Measurements from ENCODE around the gene SPA17.

Gene SPA17

DNA sequence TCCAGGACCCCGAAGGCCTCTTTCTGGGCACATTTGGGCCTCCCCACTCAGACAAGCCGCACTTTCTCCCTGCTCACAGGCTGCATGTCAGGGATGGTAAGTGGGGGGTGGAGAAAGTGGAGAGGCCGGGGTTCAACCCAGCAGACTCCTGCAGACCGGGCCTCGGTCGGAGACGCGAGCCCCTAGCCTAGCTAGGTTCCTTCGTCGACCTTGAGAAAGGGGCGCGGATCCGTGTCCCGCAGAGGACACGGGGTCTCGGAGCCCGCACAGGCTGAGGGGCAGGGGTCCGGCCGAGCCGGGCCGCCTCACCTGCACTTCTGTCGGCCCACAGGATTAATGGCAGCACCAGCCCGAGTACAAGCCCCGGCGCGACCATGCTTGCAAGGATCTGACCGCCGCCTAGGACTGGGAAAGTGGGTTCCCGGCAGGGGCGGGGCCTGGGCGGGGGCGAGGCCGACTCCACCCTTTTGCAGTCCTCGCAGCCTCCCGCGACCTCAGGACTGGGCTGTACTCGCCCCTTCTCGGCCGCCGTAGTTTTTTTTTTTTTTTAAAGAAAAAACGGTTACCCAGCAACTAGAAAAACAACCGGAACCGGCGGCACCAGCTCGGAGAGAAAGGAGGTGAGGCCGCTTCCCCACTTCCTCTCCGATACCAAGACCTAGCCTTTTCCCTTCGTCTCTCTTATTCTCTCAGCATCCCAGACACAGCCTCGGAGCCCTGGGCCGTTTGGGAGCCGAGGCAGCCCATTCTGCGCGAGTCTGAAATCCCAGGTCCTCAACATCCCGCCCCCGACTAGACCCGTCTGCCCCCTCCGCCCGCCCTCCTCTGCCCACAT, at the start of gene SPA17, which contains the start of gene SIAE:
Gene SPA17 (plus strand): TSS at position 572 of the 835 bp plus-strand sequence. CDS start 1,361 bp downstream, outside the sequence.
Gene SIAE (minus strand): TSS at position 407 of the 835 bp plus-strand sequence. CDS start 31 bp downstream, at position 376.
- DNase-seq (ENCODE audit: low read depth), result peak; percentile 95

DNA sequence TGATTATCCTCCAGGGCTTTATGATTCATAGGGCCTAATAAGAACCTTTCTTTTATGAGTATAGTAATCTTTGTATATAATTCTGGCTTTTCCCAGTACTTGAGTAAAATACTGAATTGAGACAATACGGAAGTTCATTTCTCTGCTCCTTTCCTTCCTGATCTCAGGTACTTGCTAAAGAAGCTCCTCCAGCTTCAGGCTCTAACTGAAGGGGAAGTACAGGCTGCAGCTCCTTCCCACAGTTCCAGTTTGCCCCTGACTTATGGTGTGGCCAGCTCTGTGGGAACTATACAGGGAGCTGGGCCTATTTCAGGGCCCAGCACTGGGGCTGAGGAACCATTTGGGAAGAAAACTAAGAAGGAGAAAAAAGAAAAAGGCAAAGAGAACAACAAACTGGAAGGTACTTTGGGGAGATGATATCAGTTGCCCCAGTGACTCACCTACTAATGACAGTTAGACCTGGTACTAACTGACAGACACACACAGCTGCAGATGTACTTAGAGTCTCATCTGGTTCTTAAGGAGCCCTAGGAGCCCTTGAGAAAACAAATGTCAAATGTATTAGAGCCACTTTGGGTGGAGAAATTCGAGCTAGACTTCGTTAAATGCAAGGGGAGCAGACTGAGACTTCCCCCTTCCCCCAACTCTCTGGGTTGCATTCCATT, 48.1 kb upstream of the SPA17 start:
- no peak for DNase-seq (ENCODE audit: low read depth)

DNA sequence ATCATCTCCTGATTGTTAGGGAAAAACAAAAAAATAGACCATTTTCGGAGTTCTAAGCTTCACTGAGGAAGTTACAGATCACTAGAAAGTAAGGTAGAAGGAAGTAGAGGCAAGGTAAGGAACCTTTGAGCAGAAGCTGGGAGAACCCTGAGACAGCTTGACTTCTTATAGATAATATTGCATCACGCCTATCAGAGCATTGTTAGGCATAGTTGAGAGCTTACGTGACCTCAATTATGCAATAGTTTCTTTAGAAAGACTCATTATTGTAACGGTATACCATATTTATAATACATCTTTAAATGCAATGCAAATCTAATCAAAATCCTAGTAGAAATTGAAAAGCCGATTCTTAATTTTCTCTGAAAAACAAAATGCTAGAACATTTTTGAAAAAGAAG, 46.2 kb upstream of the SPA17 start:
- DNase-seq (ENCODE audit: low read depth), result peak; percentile 25

DNA sequence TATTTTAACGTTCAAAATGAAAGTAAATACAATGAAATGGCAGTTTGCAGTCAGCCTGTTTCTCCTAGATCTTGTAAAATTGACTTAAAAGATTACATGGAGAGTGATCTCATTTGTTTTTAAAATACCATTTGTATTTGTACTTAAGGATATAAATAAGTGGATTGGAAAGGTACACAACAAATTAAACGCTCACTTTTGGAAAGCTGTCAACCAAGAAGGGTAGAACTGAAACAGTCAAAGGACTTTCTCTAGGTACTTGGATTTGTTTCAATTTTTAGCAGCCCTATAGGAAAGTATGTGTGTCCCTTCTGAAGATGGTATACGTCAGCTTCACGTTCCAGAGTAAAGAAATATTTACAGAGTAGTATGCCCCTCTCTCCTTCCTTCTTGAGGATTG, 43.7 kb upstream of the SPA17 start:
- no peak for DNase-seq (ENCODE audit: low read depth)

DNA sequence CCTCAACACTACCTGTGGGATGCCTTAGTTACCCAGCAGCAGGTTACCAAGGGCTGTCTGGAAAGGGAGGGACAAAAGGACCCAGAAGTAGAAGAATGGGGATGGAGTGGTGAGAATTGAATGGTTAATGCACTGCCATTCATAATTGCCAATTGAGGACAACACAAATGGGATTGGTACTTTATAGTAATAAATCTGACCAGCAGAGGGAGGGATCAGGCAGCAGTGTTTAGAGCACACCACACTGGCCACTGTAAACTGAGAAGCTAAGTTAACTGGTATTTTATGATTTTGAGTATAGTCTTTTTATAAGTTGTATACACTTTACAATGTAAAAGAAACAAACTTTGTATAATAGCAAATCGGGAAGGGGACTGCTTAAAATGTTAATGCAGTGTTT, 40.3 kb upstream of the SPA17 start:
- DNase-seq (ENCODE audit: low read depth), result no peak

DNA sequence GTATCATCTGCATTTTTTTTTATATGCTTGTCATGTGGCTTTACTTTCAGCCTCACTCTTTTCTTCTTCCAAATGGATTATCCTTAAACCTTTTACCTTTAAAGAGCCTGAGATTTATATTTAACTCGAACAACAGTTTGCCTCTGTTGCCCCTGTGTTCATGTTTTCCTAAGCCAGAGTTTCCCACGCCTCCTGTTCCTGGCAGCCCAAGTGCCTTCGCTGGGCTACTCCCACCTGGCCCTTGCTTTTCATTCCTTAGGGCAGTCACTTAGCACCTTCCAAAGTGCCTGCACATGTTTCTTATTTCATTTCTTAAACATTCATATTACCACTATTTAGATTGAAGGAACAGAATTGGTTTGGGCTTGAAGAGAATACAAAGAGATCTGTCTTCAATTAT, 37.8 kb upstream of the SPA17 start:
- no peak for DNase-seq (ENCODE audit: low read depth)

DNA sequence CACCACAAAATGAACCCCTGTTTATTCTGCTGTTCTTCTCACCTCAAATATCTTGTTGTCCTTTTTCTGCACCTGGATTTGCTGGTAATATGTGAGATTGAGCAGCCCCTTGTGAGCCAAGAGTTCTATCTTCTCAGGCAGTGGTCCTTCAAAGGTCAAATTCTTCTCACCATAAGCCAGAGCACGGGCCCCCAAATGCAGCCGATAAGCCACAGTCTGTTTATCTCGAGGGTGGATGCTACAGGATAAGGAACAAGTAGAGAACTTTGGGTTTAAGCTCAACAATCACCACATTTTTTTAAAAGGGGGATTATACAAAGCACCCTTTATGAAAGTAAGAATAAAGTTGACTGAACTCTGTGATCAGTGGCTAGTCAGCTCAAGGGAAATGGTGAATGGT, 35.2 kb upstream of the SPA17 start:
- DNase-seq (ENCODE audit: low read depth), result no peak

DNA sequence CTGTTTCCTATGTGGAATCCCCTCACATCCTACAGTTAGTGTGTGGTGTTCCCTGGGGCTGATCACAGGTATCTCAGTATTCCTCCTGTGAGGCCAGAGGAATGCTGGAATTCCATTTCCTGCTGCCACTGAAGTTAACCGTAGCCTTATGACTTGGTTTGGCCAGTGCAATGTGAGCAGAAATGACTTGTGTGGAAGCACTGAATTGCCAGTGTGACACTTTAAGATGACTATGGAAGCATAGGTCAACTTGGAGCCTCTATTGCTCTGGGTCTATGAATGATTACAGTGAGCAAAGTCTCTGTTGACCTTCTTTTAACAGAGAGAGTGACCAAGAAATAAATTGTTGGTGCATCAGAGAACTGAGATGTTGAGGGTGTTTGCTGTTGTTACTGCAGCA, 34.5 kb upstream of the SPA17 start:
- DNase-seq (ENCODE audit: low read depth), result no peak

DNA sequence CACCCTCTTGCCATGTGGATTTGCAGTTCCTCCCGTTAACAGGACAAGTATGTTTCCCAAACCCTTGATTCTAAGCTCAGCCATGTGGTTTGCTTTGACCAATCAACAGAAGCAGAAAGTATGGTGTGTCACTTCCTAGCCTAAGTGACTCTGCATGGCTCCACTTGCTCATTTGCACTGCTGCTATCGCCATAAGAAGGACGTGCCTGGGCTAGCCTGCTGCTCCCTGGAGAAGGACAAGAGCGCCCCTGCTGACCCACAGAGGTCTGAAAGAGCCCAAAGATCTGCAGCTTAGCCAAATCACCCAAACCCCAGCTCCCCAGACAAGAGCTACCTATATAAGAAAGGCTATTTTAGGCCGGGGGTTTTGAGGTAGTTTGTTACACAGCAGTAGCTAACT, 33.0 kb upstream of the SPA17 start:
- peak; percentile 2 for DNase-seq (ENCODE audit: low read depth)

DNA sequence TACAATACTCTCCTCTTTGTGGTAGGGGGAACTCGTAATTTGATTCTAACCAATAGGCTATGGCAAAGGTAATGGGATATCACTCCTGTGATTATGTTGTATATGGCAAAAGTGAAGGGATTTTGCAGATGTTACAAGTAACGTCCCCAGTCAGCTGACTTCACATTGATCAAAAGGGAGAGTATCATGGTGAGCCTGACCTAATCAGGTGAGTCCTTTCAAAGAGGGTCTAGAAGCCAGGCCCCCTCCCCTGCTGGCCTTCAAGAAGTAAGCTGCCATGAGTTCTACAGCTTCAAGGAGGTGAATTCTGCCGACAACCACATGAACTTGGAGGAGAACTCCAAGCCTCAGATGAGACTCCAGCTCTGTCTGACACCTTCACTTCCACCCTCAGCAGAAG, 31.1 kb upstream of the SPA17 start:
- no peak for DNase-seq (ENCODE audit: low read depth)

DNA sequence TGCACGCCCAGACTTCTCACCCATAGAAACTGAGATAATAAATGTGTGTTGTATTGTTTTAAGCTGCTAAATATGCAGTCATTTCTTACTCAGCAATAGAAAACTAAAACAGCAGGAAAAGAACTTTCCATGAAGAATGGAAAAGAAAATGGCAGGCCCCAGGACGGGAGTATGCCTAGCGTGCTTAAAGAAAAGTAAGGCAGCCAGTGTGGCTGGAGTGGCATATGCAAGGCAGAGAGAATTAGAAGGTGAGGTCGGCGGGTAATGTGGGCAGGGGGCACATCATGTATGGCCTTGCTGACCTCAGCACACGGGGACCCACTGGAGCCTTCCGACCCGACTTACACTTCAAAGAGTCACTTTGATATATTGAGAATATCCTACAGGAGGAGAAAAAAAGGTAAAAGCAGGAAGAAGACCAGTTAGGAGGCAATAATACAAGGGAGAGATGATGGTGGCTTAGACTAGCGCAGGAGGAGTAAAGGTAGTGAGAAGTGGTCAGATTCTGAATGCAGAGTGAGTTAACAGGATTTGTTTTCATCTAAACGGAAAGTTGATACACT, 30.6 kb upstream of the SPA17 start:
- no peak for DNase-seq (ENCODE audit: low read depth)

DNA sequence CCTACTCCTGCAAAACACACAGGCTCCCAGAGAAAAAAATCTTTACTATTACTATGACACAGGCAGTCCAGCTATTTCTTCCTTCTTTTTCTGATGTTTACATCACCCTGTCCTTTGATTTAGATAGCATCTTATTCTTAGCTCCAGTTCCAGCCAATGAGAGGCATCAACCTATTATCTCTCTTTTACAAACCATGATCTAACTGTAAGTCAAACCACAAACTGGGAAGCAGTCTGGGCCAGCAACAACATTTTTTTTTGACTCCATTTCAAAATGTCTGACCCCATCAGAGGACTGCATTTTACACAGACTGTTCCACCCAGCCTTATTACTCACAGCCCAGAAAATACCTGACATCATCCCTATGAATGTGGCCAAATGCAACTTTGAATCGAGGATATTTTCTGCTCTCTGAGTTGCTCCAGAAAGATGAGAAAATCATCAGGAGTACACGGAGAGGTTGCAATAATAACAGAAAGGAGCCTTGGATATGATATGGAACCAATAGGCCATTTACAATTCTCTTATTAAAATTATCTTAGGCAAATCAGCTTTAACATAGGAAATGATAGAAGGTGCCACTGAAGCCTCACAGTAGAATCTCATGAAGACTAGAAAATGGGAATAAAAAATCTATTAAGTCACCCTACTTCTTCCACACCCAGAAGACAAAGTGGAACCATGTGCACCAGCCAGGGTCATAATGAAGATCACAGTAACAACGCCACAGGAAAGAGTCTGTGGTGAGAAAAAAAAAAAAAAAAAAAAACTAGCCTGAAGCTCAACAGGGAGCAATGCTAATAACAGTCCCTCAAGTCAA, 29.9 kb upstream of the SPA17 start:
- DNase-seq (ENCODE audit: low read depth), result peak; percentile 96

DNA sequence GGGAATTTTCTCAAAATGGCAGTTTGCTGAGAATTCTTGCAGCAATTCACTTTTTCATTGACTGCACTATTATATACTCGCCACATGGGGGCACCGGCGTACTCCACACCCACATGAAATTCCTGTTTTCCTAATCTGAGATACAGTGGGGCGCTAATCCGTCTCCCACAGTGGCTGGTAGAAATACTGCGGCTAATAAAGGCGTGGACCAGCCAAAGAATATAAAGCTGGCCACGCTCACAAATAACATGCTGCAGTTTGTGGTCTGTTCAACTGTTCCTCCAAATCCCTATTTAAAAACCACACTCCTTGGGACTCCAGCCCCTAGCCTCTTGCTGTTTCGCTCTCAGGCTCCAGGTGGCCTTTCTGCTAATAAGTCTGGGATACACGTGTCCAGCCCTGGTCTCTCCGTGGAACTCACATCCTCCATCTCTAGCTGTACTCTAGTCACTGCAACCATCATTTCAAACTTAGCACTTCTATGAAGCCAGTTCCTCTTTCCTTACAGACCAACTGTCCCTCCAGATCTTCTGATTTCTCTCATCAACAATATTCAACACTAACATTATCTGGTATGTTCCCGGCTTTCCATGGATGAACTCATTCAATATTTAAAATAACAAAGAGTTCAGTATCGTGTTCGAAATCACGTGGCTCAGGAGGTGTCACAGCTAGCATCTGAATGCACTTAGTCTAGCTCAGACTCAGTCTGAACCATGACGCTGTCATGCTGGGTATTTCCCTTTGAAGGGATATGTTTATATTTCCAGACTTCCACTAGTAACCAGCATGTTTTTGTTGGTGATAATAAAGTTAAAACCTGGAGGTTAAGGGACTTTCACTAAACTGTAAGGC, 29.1 kb upstream of the SPA17 start:
- DNase-seq (ENCODE audit: low read depth), result peak; percentile 78

DNA sequence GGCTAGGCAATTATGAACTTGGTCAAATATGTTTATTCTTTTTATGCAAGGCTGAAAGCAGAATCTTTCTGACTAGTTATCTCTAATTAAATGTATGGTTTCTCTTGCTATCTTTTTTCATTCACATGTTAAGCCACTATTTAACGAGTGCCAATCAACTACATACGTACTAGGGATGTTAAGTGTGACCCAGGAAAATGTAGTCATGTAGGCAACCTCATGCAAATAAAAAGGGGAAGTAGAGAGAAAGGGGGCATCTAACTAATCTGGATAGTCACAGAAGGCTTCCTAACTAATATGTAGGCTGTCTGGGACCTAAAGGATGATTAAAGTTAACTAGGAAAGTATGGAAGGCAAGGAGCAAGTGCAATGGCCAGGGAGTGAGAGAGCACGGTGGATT, 27.6 kb upstream of the SPA17 start:
- DNase-seq (ENCODE audit: low read depth), result no peak

DNA sequence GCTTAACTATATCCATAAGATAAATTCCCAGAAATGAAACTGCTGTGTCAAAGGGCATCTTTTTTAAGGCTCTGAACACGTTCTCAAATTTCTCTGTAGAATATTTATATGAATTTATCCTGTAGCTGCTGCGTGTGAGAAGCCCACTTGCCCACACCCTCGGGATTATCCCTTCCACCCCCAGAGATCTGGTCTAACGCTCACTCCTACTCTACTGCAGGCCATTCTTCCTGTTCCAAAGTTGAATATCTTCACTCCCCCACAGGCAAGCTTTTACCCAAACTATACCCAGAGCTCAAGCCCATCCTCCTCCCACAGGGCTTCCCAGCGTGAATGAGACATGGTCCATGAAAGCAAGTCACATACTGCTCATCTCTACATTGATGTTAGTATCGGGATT, 25.1 kb upstream of the SPA17 start:
- no peak for DNase-seq (ENCODE audit: low read depth)

DNA sequence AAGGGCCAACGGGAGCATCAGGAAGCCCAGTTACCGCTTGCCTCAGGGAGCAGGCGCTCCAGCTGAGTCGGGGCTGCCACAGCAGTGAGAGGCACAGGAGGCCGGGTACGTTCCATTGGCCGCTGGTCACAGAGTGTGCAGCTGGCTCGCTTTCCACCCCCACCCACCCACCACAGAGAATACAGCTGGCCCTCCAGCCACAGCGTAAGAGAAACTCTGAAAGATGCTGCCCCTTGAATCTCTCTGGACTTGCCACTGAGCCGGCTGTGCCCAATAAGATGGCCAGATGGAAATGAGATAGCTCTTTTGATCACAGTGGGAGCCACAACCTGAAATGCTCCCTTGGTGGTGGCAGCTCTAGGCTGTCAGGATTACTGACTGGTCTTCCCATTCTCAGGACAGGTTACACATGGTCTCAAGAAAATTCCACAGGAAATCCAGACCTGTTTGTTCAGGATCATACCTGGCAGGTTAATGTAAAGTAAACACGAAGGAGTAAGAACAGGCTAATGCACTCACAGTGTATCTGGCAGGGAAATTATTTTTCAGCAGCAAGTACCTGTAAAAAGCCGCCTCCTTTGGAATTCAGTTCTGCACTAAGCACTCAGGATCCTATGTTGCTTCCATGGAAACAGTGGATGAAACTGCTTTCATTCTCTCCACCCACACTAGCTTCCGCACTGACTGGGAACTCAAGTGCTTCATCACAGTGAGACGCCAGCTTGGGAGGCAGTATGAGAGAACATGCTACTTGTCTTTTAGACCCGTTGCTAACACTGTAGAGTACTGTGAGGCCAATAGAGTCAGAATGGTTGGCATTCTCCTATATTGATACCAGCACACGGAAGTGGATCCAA, 16.7 kb upstream of the SPA17 start:
- peak; percentile 24 for DNase-seq (ENCODE audit: low read depth)

DNA sequence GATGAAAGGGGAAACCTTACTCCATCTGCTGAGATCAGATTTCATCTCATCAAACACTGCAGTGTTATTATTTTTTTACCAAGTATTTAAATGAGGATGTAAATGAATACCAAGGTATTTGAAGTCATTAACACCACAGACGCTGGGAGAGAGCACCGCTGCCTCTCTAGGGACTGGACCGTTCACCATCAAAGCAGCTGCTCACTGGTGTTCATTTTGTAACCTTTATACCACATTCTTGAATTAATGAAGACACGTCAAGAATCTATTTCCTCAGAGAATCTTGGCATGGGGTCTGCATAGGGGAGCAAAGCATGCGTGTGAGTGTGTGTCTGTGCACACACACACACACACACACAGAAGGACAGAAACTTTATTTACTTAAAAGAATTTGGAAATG, 15.8 kb upstream of the SPA17 start:
- DNase-seq (ENCODE audit: low read depth), result no peak

DNA sequence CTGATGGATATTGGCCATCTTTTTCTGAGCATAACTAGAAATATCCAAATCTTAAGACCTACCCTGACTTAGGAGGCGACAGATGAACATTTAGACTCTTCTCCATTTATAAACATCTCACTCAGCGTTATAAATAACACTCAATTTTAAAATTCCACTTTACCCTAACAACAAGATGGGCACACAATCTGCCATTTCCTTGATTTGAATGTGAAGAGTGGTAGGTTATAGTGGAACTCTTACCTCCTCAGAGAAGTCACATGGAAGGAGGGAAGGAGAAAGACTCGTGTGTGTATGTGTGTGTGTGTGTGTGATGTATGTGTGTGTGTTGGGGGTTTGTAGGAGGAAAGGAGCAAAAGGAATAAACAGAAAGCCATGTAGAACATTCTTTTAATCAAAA, 15.2 kb upstream of the SPA17 start:
- no peak for DNase-seq (ENCODE audit: low read depth)

DNA sequence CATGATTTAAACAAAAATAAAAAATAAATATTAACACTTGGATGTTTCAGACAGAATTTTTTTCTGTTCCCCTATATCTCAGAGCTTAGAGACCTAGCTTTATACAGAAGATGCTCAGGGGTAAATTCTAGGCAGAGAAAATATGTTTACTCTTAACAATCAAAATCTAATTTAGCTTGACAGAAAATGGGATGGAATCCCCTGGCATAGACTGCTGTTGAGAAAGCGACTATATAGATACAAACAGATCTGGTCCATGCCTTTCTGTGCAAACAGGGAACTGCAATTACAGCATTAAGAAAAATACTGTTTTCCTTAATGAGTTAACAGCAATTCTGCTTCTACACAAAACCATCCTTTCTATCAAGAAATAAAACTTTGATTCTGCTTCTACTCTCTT, 14.7 kb upstream of the SPA17 start:
- no peak for DNase-seq (ENCODE audit: low read depth)

DNA sequence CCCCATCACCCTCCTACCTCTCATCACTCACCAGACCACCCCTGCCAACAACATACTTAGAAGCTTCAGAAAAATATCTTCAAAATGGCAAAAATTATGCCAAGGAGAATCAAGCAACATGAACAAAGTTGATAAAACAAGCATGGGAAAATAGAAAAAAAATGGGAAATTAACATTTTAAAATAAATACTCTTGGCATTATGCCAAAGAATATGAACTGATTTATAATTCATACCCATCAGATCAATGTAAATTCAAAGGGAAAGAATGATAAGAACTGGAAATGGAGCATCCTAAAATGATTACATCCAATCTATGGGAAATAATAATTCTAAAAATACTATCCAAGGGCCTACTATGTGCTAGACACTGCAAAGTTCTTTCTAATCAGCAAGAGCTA, 12.2 kb upstream of the SPA17 start:
- DNase-seq (ENCODE audit: low read depth), result no peak

All from amniotic epithelial cell (primary cell).